Measurements from ENCODE around the gene TRAPPC3.

DNA sequence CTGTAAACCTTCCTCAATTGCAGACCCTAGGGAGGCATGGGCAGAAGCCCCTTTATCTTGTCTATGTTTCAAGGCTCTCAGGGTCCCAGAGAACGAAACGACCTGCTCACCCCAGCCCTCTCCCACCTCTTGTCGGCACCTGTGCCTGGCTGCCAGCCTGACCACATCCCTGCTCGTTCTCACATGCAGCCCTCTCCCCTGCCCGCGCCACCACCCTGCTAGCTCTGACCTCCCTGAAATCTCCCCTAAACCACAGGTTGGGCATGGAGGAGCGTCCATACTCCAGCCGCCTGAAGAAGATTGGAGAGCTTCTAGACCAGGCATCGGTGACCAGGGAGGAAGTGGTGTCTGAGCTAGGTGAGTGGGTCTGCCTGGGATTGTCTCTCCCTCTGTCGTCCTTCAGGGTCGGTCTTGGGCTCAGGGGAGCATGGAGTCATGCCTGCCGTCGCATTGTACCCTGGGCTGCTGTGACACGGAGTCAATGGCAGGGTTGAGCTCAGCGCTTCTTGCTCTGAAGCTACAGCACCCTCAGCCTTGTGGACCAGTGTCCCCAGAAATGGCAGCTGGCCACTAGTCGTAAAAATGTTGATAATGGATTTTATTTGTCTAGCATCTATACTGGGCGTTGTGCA is 57.0 kb downstream of the TRAPPC3 start:
- TF ChIP-seq CTCF (optimal IDR thresholded peaks at IDR 0.05 in 1 of 3, IDR thresholded peaks at IDR 0.05 in 1 of 3, conservative IDR thresholded peaks at IDR 0.05 in 1 of 3; ENCODE audit: extremely low read depth in 1 of 3, insufficient read depth in 2 of 3, low read length in 3 of 3): no peak
- no peak for TF ChIP-seq EZH2 (IDR thresholded peaks at IDR 0.05; ENCODE audit: low read length)

All from keratinocyte (primary cell).